SK-N-SH (cell line): ENCODE results near the gene DOK3.

Experiments used
- CHD2 ChIP-seq: fragments of 150-350 bp; IDR thresholded peaks from 2 replicates; pipeline ENCODE4 v1.6.1; 2018; ENCODE audit warnings: low read length; ENCODE audit not compliant: partially characterized antibody
- CTCF ChIP-seq: fragments of 200-600 bp; sonication (generic); IDR thresholded peaks from 2 replicates; pipeline ENCODE4 v1.6.1; 2017; ENCODE audit warnings: antibody characterized with exemption, mild to moderate bottlenecking, moderate library complexity
- FOXJ3 ChIP-seq: sonication (generic); formaldehyde crosslinking; IDR thresholded peaks from 2 replicates; pipeline ENCODE4 v1.5.1; 2020; ENCODE audit warnings: mild to moderate bottlenecking, missing genetic modification reagents
- MXI1 ChIP-seq: IDR thresholded peaks from 2 replicates; pipeline ENCODE4 v1.6.1; 2012; ENCODE audit warnings: mild to moderate bottlenecking, low read depth, low read length, improper control_type of control experiment
- POLR2AphosphoS5 ChIP-seq: IDR thresholded peaks from 2 replicates; pipeline ENCODE4 v1.6.1; 2012; ENCODE audit warnings: low read depth, low read length
- SMC3 ChIP-seq: IDR thresholded peaks from 2 replicates; pipeline ENCODE4 v1.6.1; 2012; ENCODE audit warnings: low read depth, low read length, improper control_type of control experiment
- TEAD4 ChIP-seq: IDR thresholded peaks from 2 replicates; pipeline ENCODE4 v1.4.0; 2012; ENCODE audit warnings: mild to moderate bottlenecking, borderline replicate concordance; ENCODE audit not compliant: insufficient read depth
- YY1 ChIP-seq: IDR thresholded peaks from 2 replicates; pipeline ENCODE4 v1.4.0; 2012; ENCODE audit warnings: low read depth, mild to moderate bottlenecking

DNA sequence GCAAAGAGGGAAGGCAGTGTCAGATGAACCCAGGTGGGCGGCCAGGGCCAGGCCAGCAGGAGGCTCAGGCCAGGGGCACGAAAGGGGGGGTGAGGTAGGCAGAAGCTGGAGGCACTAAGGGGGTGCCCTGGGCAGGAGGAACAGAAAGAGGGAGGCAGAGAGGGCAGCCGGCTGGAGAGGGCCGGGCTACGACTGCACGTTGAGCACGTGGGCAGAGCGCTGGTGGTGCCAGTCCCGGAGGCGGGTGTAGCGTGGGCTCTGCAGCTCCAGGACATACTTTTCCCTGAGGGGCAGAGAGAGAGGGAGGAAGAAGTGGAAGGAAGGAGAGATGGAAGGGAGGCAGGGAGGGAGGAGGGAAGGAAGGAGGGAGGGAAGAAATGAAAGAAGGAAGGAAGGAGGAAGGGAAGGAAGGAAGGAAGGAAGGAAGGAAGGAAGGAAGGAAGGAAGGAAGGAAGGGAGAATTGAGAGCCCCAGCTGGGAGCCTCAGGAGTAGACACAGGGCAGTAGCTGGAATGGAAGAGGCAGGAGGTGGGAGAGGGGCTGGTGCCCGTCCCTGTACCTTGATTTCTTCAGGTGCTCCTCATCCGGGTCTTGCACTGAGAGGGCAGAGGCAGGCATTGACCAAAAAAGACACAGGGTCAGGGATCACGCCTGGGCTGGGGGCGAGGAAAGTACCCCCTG is 19.2 kb downstream of the DOK3 start:
- TF ChIP-seq CHD2 (no peak), TEAD4 (no peak), CTCF (no peak), POLR2AphosphoS5 (no peak), YY1 (no peak), SMC3 (no peak), FOXJ3 (no peak), MXI1 (no peak)
